DMS 273 treated with DMSO at 0.1 percent for 48 hours (cell line): ENCODE data around the gene RTN4RL1.
"Not testable (repeated sequence)": the region's sequence is repeated elsewhere in the genome, so short reads cannot be mapped to it uniquely, and the experiment has no call there.

ENCODE experiments used
- DNase-seq: peaks from one replicate; lab custom pipeline; 2025; lab: John Stamatoyannopoulos, UW

RTN4RL1 gene

DNA sequence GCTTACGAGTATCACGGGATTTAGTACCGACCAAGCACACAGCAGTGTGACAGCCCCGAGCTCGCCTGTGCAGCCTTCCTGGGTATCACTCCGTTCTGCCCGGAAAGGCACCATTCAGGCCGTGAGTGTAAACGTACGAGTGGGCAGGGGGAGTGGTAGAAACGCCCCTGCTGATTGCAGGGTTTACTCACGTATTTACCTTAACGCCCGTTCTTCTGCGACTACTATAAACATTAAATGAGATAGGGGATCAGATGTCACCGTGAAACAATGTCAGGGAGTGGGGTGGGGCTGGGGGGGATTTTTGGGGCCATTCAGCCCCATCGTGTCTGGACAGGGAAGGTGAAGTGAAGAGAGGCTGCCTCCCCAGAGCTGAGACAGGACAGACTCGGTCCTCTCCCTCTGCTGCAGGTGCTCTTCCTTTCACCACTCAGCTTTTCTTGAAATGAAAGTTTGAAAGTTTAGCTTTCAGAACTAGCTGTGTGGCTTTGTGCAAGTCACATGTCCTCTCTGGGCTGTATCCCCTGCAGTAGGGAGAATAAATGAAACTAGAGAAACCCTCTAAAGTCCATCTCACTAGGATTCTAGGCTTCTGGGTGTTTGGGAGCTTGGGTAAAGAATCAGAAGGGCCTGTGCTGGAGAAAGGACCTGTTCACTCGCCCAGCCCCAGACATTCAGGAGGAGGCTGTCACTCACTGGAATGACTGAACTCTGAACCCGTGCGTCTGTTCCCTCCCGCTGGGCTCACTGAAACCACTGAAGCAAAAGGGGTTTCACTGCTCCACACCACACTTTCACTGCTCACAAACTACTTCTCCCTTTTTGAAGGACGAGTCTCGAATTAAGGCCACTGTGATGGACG is 128.7 kb downstream of the RTN4RL1 start:
- DNase-seq = no peak

DNA sequence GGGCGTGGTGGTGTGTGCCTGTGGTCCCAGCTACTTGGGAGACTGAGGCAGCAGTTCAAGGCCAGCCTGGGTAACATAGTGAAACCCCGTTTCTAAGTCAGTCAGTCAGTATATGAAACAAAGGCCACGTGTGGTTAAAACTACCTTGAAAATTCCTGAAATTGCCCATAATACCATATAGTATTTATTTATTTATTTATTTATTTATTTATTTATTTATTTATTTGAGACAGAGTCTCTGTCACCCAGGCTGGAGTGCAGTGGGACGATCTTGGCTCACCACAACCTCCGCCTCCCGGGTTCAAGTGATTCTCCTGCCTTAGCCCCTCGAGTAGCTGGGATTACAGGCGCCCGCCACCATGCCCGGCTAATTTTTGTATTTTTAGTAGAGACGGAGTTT is 129.7 kb downstream of the RTN4RL1 start:
- not testable (repeated sequence) for DNase-seq

DNA sequence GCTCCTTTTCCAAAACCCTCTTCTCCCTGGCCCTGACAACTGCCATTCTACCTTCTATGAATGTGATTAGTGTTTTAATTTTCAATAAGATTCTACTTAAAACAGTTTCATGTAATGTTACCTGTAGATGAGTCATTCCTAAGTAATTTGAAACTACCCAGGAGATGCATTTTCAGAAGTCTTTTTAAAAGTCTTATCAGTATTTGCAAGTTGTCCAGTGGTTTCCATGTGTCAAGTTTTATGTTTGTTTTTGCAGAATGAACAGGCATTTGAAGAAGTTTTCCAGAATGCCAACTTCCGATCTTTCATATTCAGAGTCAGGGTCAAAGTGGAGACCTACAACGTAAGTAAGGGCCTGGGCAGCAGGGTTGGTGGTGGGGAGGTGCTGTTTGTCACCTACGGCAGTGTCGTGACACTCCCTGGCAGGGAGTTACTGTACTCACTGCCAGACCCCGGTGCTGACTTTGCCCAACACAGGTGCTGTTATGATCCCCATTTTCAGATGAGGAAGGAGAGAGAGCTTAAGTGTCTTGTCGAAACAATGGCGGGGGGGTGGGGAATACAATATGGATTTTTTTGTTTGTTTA is 130.3 kb downstream of the RTN4RL1 start:
- DNase-seq = no peak

DNA sequence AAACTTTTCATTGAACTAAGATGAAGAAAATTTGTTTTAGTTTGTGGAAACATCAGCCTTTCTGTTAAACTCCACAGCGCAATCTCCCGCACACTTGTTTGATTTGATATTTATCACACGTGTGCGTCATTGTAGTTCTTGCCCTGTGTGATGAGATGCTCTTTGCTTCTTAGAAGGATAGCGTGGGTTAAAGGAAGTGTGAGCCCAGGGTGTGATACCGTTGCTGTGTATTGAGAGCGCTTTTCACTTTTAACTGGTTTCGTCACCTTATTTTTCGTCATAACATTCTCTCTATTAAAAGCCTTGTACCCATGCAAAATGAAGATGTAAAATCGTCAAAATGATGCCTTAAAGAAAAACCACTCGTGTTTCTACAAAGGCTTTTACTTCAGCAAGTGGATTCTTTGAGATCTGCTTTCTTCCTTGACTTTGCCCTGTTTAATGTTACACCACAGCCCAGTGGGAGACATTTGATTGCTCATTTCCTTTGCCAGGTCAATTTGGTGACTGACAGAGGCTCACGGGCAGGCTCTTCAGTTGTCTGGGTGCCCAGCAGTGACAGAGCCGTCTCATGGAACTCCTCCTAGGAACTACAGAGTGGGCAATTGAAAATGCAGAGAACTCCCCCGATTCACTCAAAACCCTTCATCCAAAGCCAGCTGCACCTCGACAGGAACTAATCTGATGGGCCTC is 134.2 kb downstream of the RTN4RL1 start:
- no peak for DNase-seq

DNA sequence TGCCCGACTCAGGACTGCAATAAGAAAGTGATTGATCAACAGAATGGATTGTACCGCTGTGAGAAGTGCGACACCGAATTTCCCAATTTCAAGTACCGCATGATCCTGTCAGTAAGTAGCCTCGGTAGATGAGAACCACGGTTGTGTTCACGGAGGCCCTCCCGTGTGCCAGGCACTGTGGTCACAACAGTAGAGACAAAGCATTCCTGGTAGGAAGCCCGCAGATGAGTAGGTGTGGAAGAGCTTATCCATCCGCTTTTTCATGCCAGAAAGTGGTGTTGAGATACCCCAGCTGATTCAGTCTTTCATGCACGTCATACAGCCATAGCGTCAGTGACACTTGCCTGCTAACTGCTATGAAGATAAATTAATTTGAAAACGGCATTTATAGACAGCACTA is 136.4 kb downstream of the RTN4RL1 start:
- no peak for DNase-seq
